Neural crest cell (in vitro differentiated cells): ENCODE results near the gene CYB5B. TPM values are rescaled to one million over a fixed set of nuclear protein-coding genes. Genes with fewer than 3 reads are reported as not detected.

Experiments used
- DNase-seq: peaks from one replicate; pipeline ENCODE4 v3.0.0; 2021; ENCODE audit warnings: low read depth, mixed read lengths, low spot score
- H3K27ac Mint-ChIP-seq: one replicate; pipeline ENCODE4 v1.8.0; 2021; ENCODE audit warnings: mild to moderate bottlenecking, mixed read lengths; ENCODE audit not compliant: unreplicated experiment
- H3K27me3 Mint-ChIP-seq: 2 replicates; pipeline ENCODE4 v1.8.0; 2021; ENCODE audit warnings: low read depth, mild to moderate bottlenecking, mixed read lengths
- H3K36me3 Mint-ChIP-seq: 2 replicates; pipeline ENCODE4 v1.8.0; 2021; ENCODE audit warnings: low read depth, mild to moderate bottlenecking, mixed read lengths
- H3K4me1 Mint-ChIP-seq: 2 replicates; pipeline ENCODE4 v1.8.0; 2021; ENCODE audit warnings: mixed read lengths
- H3K4me3 Mint-ChIP-seq: one replicate; pipeline ENCODE4 v1.8.0; 2021; ENCODE audit warnings: mild to moderate bottlenecking, mixed read lengths
- H3K9me3 Mint-ChIP-seq: 2 replicates; pipeline ENCODE4 v1.8.0; 2021; ENCODE audit warnings: mixed read lengths
- CTCF ChIP-seq: fragments of 200-600 bp; sonication (generic); conservative IDR thresholded peaks from 2 replicates; pipeline ENCODE4 v1.5.0; 2021; ENCODE audit warnings: antibody characterized with exemption, mild to moderate bottlenecking
- total RNA-seq: library from RNA; stranded (reverse); gene quantifications from 2 replicates; pipeline ENCODE4 v1.2.1, GENCODE V29; 2021

CYB5B gene
- total RNA-seq, 1 donor from 2014 or later: 209 TPM

- no peak for TF ChIP-seq CTCF
- H3K27me3 Mint-ChIP-seq: no peaks in the 10 kb centered on the region
- no peak overlapping the region for H3K27ac Mint-ChIP-seq
- H3K9me3 Mint-ChIP-seq: no peaks in the 10 kb centered on the region
- no peak for DNase-seq
- H3K4me3 Mint-ChIP-seq: no peak overlapping the region
- no peaks in the 10 kb centered on the region for H3K4me1 Mint-ChIP-seq
- H3K36me3 Mint-ChIP-seq: peaks cover 5% of the 10 kb centered on the region
Measured at GRCh38 chr16:69463876-69464275, 39.5 kb downstream of the CYB5B start.

- Mint-ChIP-seq H3K27me3 (no peaks in the 10 kb centered on the region), H3K4me1 (no peaks in the 10 kb centered on the region), H3K9me3 (no peaks in the 10 kb centered on the region), H3K4me3 (no peak overlapping the region), H3K27ac (no peak overlapping the region), H3K36me3 (peaks cover 5% of the 10 kb centered on the region)
- DNase-seq: no peak
- TF ChIP-seq CTCF: no peak
Measured at GRCh38 chr16:69465083-69465721, 40.8 kb downstream of the CYB5B start.

- Mint-ChIP-seq H3K27me3 (no peaks in the 10 kb centered on the region), H3K27ac (no peak overlapping the region), H3K9me3 (no peaks in the 10 kb centered on the region), H3K36me3 (peaks cover 5% of the 10 kb centered on the region), H3K4me1 (no peaks in the 10 kb centered on the region), H3K4me3 (no peak overlapping the region)
- no peak for TF ChIP-seq CTCF
- DNase-seq: no peak
Measured at GRCh38 chr16:69465881-69466280, 41.5 kb downstream of the CYB5B start.

- H3K9me3 Mint-ChIP-seq: no peaks in the 10 kb centered on the region
- H3K36me3 Mint-ChIP-seq: peaks cover 5% of the 10 kb centered on the region
- H3K4me1 Mint-ChIP-seq: no peaks in the 10 kb centered on the region
- DNase-seq: no peak
- H3K27ac Mint-ChIP-seq: no peak overlapping the region
- H3K27me3 Mint-ChIP-seq: no peaks in the 10 kb centered on the region
- no peak overlapping the region for H3K4me3 Mint-ChIP-seq
- TF ChIP-seq CTCF: no peak
Measured at GRCh38 chr16:69466547-69466946, 42.1 kb downstream of the CYB5B start.

GRCh38 chr16:69467080-69467479, 42.7 kb downstream of the CYB5B start:
- no peaks in the 10 kb centered on the region for H3K27me3 Mint-ChIP-seq
- no peak for DNase-seq
- peaks cover 5% of the 10 kb centered on the region for H3K36me3 Mint-ChIP-seq
- no peak overlapping the region for H3K27ac Mint-ChIP-seq
- no peak overlapping the region for H3K4me3 Mint-ChIP-seq
- no peaks in the 10 kb centered on the region for H3K4me1 Mint-ChIP-seq
- no peak for TF ChIP-seq CTCF
- H3K9me3 Mint-ChIP-seq: no peaks in the 10 kb centered on the region
